SK-N-SH treated with all-trans-retinoic acid at 6 μM for 48 hours (cell line): Measurements from ENCODE around the gene CLEC5A.

Experiments
- ATAC-seq: fragments of 200-7000 bp; cut with Tn5 transposase; 3 replicates; pipeline ENCODE4 v1.9.1; 2020; ENCODE audit warnings: mild to moderate bottlenecking, moderate library complexity
- ARNTL ChIP-seq: fragments of 450-650 bp; formaldehyde crosslinking; IDR thresholded peaks from 2 replicates; pipeline ENCODE4 v1.5.0; 2020; ENCODE audit warnings: low read depth, mild to moderate bottlenecking, moderate library complexity, borderline replicate concordance
- BACH2 ChIP-seq: fragments of 250-450 bp; sonication (Bioruptor Pico); IDR thresholded peaks from 2 replicates; pipeline ENCODE4 v1.9.0; 2021; ENCODE audit warnings: mild to moderate bottlenecking, borderline replicate concordance
- CSDC2 ChIP-seq: fragments of 250-450 bp; sonication (Bioruptor Pico); IDR thresholded peaks from 2 replicates; pipeline ENCODE4 v1.5.0; 2020; ENCODE audit warnings: mild to moderate bottlenecking, moderate library complexity
- ESRRG ChIP-seq: fragments of 250-450 bp; sonication (Bioruptor Pico); IDR thresholded peaks from 2 replicates; pipeline ENCODE4 v1.6.1; 2021; ENCODE audit warnings: mild to moderate bottlenecking
- GLIS3 ChIP-seq: fragments of 250-450 bp; sonication (Bioruptor Pico); IDR thresholded peaks from 2 replicates; pipeline ENCODE4 v1.5.0; 2020; ENCODE audit warnings: mild to moderate bottlenecking, moderate library complexity
- ISL1 ChIP-seq: fragments of 250-450 bp; sonication (Bioruptor Pico); IDR thresholded peaks from 2 replicates; pipeline ENCODE4 v2.1.2; 2022; ENCODE audit warnings: mild to moderate bottlenecking, moderate library complexity
- OSR1 ChIP-seq: fragments of 250-450 bp; sonication (Bioruptor Pico); IDR thresholded peaks from 2 replicates; pipeline ENCODE4 v1.8.0; 2022; ENCODE audit warnings: moderate library complexity, mild to moderate bottlenecking, inconsistent platforms
- POU6F1 ChIP-seq: fragments of 250-450 bp; sonication (Bioruptor Pico); IDR thresholded peaks from 2 replicates; pipeline ENCODE4 v1.8.0; 2021; ENCODE audit warnings: low read depth, mild to moderate bottlenecking, moderate library complexity, borderline replicate concordance
- PPARA ChIP-seq: fragments of 250-450 bp; sonication (Bioruptor Pico); IDR thresholded peaks from 2 replicates; pipeline ENCODE4 v1.5.0; 2020; ENCODE audit warnings: mild to moderate bottlenecking, borderline replicate concordance
- RARB ChIP-seq: fragments of 250-450 bp; sonication (Bioruptor Pico); IDR thresholded peaks from 2 replicates; pipeline ENCODE4 v1.8.0; 2021; ENCODE audit warnings: mild to moderate bottlenecking, moderate library complexity
- SNAI2 ChIP-seq: fragments of 250-450 bp; sonication (Bioruptor Pico); IDR thresholded peaks from 2 replicates; pipeline ENCODE4 v1.5.0; 2020; ENCODE audit warnings: mild to moderate bottlenecking, moderate library complexity
- TCF4 ChIP-seq: fragments of 250-450 bp; sonication (Bioruptor Pico); IDR thresholded peaks from 2 replicates; pipeline ENCODE4 v1.8.0; 2021; ENCODE audit warnings: mild to moderate bottlenecking, moderate library complexity, borderline replicate concordance
- TOX ChIP-seq: fragments of 250-450 bp; sonication (Bioruptor Pico); IDR thresholded peaks from 2 replicates; pipeline ENCODE4 v1.8.0; 2021; ENCODE audit warnings: mild to moderate bottlenecking, moderate library complexity, borderline replicate concordance
- TSHZ2 ChIP-seq: fragments of 250-450 bp; sonication (Bioruptor Pico); IDR thresholded peaks from 2 replicates; pipeline ENCODE4 v1.5.0; 2020; ENCODE audit warnings: mild to moderate bottlenecking, moderate library complexity
- ZC3H10 ChIP-seq: fragments of 250-450 bp; sonication (Bioruptor Pico); IDR thresholded peaks from 2 replicates; pipeline ENCODE4 v1.5.1; 2021; ENCODE audit warnings: mild to moderate bottlenecking, moderate library complexity
- ZFP3 ChIP-seq: fragments of 250-450 bp; sonication (Bioruptor Pico); IDR thresholded peaks from 2 replicates; pipeline ENCODE4 v1.5.0; 2020; ENCODE audit warnings: mild to moderate bottlenecking, moderate library complexity
- ZFP30 ChIP-seq: fragments of 450-650 bp; formaldehyde crosslinking; IDR thresholded peaks from 2 replicates; pipeline ENCODE4 v1.5.0; 2022; ENCODE audit warnings: mild to moderate bottlenecking, moderate library complexity
- ZNF565 ChIP-seq: fragments of 450-650 bp; formaldehyde crosslinking; conservative IDR thresholded peaks from 2 replicates; pipeline ENCODE4 v1.5.0; 2020; ENCODE audit warnings: low read depth, mild to moderate bottlenecking, moderate library complexity
- ZNF70 ChIP-seq: fragments of 450-650 bp; formaldehyde crosslinking; IDR thresholded peaks from 2 replicates; pipeline ENCODE4 v1.5.0; 2020; ENCODE audit warnings: mild to moderate bottlenecking, moderate library complexity
- ZNF8 ChIP-seq: fragments of 450-650 bp; formaldehyde crosslinking; IDR thresholded peaks from 2 replicates; pipeline ENCODE4 v1.5.0; 2020; ENCODE audit warnings: mild to moderate bottlenecking, moderate library complexity
- TF ChIP-seq, protein P1 (sequence below): fragments of 250-450 bp; sonication (Bioruptor Pico); IDR thresholded peaks from 2 replicates; pipeline ENCODE4 v1.5.1; 2021; ENCODE audit warnings: mild to moderate bottlenecking, moderate library complexity

CLEC5A gene

DNA sequence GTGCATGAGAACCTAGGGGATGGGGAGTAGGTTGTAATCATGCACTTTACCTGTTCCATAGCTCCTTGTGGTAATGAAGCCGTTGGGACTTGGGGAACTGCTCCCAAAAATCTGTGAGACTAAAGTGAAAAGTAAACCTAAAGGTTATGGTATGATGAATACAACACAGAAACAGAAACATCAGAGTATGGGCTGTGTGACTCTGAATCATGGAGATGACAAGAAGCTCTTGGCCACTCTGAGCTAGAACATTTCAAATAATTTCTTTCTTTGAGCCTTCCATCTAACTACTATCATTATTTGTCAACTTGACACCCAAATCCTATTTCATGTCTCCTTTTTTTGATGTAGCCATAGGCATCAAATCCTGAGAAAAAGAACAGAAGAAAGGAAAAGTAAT, 2.9 kb downstream of the CLEC5A start (continued):
- TF ChIP-seq POU6F1 = no peak
- no peak for TF ChIP-seq PPARA (CRISPR knock-in tag)
- TF ChIP-seq RARB (CRISPR knock-in tag) = no peak
- TF ChIP-seq SNAI2 (CRISPR knock-in tag) = no peak
- TF ChIP-seq ZNF70 = no peak
- no peak for TF ChIP-seq ZFP3 (CRISPR knock-in tag)
- no peak for TF ChIP-seq TOX (CRISPR knock-in tag)
- TF ChIP-seq, protein P1, sequence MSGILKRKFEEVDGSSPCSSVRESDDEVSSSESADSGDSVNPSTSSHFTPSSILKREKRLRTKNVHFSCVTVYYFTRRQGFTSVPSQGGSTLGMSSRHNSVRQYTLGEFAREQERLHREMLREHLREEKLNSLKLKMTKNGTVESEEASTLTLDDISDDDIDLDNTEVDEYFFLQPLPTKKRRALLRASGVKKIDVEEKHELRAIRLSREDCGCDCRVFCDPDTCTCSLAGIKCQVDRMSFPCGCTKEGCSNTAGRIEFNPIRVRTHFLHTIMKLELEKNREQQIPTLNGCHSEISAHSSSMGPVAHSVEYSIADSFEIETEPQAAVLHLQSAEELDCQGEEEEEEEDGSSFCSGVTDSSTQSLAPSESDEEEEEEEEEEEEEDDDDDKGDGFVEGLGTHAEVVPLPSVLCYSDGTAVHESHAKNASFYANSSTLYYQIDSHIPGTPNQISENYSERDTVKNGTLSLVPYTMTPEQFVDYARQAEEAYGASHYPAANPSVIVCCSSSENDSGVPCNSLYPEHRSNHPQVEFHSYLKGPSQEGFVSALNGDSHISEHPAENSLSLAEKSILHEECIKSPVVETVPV (CRISPR knock-in tag) = no peak
- no peak for TF ChIP-seq ARNTL (CRISPR knock-in tag)
- no peak for TF ChIP-seq ISL1

DNA sequence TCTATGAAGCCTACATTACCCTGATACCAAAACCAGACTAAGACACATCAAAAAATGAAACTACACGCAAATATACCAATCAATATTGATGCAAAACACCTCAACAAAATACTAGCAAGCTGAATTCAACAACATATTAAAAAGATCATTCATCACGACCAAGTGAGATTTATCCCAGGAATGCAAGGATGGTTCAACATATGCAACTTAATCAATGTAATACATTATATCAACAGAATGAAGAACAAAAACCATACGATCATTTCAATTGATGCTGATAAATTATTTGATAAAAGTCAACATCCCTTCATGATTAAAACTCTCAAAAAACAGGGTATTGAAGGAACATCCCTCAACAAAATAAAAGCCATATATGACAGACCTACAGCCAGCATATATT, 5.7 kb downstream of the CLEC5A start:
- TF ChIP-seq ZC3H10 (no peak), RARB (CRISPR knock-in tag) (no peak), CSDC2 (CRISPR knock-in tag) (no peak), ZFP3 (CRISPR knock-in tag) (no peak), OSR1 (no peak), TOX (CRISPR knock-in tag) (no peak), SNAI2 (CRISPR knock-in tag) (no peak), TSHZ2 (no peak)
- TF ChIP-seq, protein P1 (CRISPR knock-in tag) = no peak
- ATAC-seq = no peak

GRCh38 chr7:141930211-141930610, 16.6 kb downstream of the CLEC5A start:
- no peak for ATAC-seq
- no peak for TF ChIP-seq BACH2
- TF ChIP-seq PPARA (CRISPR knock-in tag) = no peak
- no peak for TF ChIP-seq ZNF565 (CRISPR knock-in tag)
- no peak for TF ChIP-seq ESRRG (CRISPR knock-in tag)
- TF ChIP-seq POU6F1 = no peak
- no peak for TF ChIP-seq TSHZ2
- no peak for TF ChIP-seq TOX (CRISPR knock-in tag)
- no peak for TF ChIP-seq ZNF8 (CRISPR knock-in tag)
- no peak for TF ChIP-seq TCF4 (CRISPR knock-in tag)
- no peak for TF ChIP-seq ARNTL (CRISPR knock-in tag)
- TF ChIP-seq GLIS3 = no peak
- no peak for TF ChIP-seq RARB (CRISPR knock-in tag)
- no peak for TF ChIP-seq ZFP30
- TF ChIP-seq CSDC2 (CRISPR knock-in tag) = no peak
- TF ChIP-seq ZC3H10 = no peak
- TF ChIP-seq, all 23 proteins: peak for 0
